Breast epithelium (tissue), 4 donors: ENCODE results near the gene NPB. TPM values are rescaled to one million over a fixed set of nuclear protein-coding genes. Genes with fewer than 3 reads are reported as not detected.

Experiments used
- DNase-seq, 2 donors: peaks; one replicate each; pipeline ENCODE4 v3.0.0-alpha.2; 2019; ENCODE audit warnings: low spot score in 2 of 2
- H3K27ac ChIP-seq, 2 donors: fragments of 200-600 bp; sonication (generic) in 1 of 2; one replicate each; pipeline ENCODE4 v1.5.1; 2016 to 2019; ENCODE audit warnings: mild to moderate bottlenecking in 1 of 2
- H3K27me3 ChIP-seq, 2 donors: fragments of 200-600 bp; sonication (generic) in 1 of 2; one replicate each; pipeline versions ENCODE4 v1.5.1 to v1.6.0; 2017 to 2019; ENCODE audit warnings: control low read depth in 1 of 2, mild to moderate bottlenecking in 1 of 2
- H3K36me3 ChIP-seq: fragments of 200-600 bp; one replicate; pipeline ENCODE4 v1.5.1; 2019
- H3K4me1 ChIP-seq, 2 donors: fragments of 200-600 bp; sonication (generic); one replicate each; pipeline ENCODE4 v1.5.1; 2016 to 2019; ENCODE audit warnings: control low read depth in 1 of 2
- H3K4me3 ChIP-seq, 3 donors: fragments of 200-600 bp; sonication (generic); 1 replicate in 2 of 3; 2 replicates in 1 of 3; pipeline ENCODE4 v1.5.1; 2016 to 2019; ENCODE audit warnings: mild to moderate bottlenecking in 3 of 3, moderate library complexity in 2 of 3
- H3K9me3 ChIP-seq, 2 donors: fragments of 200-600 bp; sonication (generic) in 1 of 2; one replicate each; pipeline ENCODE4 v1.5.1; 2016 to 2019; ENCODE audit warnings: control low read depth in 1 of 2
- CTCF ChIP-seq, 3 donors: fragments of 450-650 bp; IDR thresholded peaks; one replicate each; pipeline ENCODE4 v1.5.1; 2016 to 2017; ENCODE audit warnings: antibody characterized with exemption in 3 of 3, mild to moderate bottlenecking in 3 of 3, moderate library complexity in 3 of 3
- POLR2A ChIP-seq: fragments of 450-650 bp; IDR thresholded peaks from one replicate; pipeline ENCODE4 v1.6.1; 2016; ENCODE audit warnings: antibody characterized with exemption, mild to moderate bottlenecking, moderate library complexity
- POLR2AphosphoS5 ChIP-seq, 3 donors: sonication (generic); formaldehyde crosslinking; IDR thresholded peaks; one replicate each; pipeline ENCODE4 v1.6.1; 2017; ENCODE audit warnings: antibody characterized with exemption in 3 of 3
- intact Hi-C: fragments of 100-400 bp; cut with DNase I; formaldehyde crosslinking; loops from one replicate; pipeline ENCODE4 v1.15.1; 2023; ENCODE audit warnings: low total_unique reads
- total RNA-seq, 3 donors: library from RNA; depleted of rRNA; stranded (reverse); fragments of >200 nt; gene quantifications; one replicate each; pipeline ENCODE4 v1.1.0, GENCODE V29; 2016

Gene NPB
- total RNA-seq, 3 donors from 2014 or later, result 2.0 TPM; not detected in 2

DNA sequence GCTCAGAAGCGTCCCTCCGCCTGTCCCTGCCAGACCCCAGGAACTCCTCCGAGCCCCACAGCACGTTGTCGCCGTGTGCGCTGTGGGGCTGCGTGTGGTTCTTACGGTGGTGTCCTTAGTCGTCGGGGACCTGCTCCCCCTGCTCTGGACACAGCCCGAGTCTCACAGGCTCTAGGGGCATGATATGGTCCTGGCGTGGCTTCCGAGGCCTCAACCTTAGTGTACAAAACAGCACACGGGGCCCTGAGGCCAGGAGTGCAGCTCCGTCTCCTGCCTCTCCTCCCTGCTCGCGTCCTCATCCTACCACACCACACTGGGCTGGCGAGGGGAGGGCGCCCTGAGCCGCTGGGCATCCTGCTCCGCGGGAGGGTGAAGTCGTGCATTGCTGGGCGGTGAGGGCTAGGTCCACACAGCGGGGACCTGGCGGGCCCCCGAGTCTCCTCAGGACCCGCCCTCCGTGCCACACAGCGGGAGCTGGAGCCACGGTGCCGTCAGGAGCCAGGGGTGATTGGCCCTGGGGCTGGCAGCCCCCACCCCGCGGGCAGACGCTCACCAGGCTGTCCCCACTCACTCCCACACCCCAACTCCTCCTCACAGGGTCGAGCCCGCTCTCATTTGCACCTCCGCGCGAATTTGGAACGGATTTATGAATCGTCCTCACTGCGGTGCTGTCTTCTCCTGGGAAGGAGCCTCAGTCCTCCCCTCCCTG, 26.7 kb downstream of the NPB start:
- Histone ChIP-seq H3K27me3 (no peaks in the 10 kb centered on the region), H3K4me1 (peaks cover 9 to 11% of the 10 kb centered on the region in 2 donors), H3K27ac (peak overlapping the region; percentile 68 to 98), H3K9me3 (no peaks in the 10 kb centered on the region), H3K4me3 (peak overlapping the region; percentile 94 to 100 (median 98)), H3K36me3 (no peaks in the 10 kb centered on the region)
- no peak for DNase-seq
- intact Hi-C loops, result no loop called here
- TF ChIP-seq POLR2AphosphoS5 (IDR thresholded peaks at IDR 0.05), result no peak
- TF ChIP-seq POLR2A, result no peak
- no peak for TF ChIP-seq CTCF (IDR thresholded peaks at IDR 0.05)

DNA sequence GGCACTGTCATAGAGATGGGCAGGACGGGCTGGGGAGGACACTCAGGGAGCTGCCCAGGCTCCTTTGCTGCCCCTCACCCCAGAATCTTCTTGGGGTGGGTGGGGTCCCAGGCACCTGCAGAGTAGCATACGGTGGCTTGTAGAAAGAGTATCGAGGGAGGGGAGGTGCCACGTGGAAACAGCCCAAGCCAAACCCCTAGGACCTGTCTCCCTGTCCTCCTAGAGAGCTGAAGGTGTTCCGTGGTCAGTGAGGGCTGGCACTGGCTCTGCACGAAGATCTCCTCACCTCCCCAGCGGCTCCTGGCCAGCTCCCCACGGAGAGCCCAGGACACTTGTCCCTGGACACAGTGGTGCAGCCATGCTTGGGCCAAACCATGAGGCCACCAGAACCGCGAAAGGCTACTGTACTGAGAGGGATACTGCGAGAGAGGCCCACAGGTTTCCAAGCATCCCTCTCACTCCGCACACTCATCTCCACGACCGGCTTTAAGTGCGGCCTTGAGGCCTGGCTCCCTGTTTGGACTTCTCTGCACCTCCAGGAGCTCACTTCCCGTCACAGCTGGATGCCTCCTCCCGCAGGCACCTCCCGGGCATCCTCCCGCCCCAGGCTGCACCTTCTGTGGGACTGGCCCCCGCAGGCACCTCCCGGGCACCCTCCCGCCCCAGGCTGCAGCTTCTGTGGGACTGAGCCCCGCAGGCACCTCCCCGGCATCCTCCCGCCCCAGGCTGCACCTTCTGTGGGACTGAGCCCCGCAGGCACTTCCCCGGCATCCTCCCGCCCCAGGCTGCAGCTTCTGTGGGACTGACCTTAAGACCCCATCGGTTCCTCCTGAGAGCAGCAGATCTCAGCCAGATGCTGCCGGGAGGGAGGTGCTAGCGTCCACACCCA, 27.5 kb downstream of the NPB start:
- intact Hi-C loops, result no loop called here
- TF ChIP-seq CTCF (IDR thresholded peaks at IDR 0.05) (no peak), POLR2A (no peak), POLR2AphosphoS5 (IDR thresholded peaks at IDR 0.05) (no peak)
- Histone ChIP-seq H3K27me3 (no peaks in the 10 kb centered on the region), H3K27ac (no peak overlapping the region), H3K9me3 (no peaks in the 10 kb centered on the region), H3K36me3 (no peaks in the 10 kb centered on the region), H3K4me3 (no peak overlapping the region), H3K4me1 (peaks cover 6 to 11% of the 10 kb centered on the region in 2 donors)
- DNase-seq, result no peak

GRCh38 chr17:81930142-81931125, 28.4 kb downstream of the NPB start:
- Histone ChIP-seq H3K4me1 (peaks cover 6% of the 10 kb centered on the region in 2 donors), H3K27me3 (no peaks in the 10 kb centered on the region), H3K27ac (no peak overlapping the region), H3K4me3 (no peak overlapping the region), H3K36me3 (no peaks in the 10 kb centered on the region), H3K9me3 (no peaks in the 10 kb centered on the region)
- intact Hi-C loops, result no loop called here
- DNase-seq, result no peak
- no peak for TF ChIP-seq POLR2A
- TF ChIP-seq CTCF (IDR thresholded peaks at IDR 0.05), result no peak
- no peak for TF ChIP-seq POLR2AphosphoS5 (IDR thresholded peaks at IDR 0.05)

DNA sequence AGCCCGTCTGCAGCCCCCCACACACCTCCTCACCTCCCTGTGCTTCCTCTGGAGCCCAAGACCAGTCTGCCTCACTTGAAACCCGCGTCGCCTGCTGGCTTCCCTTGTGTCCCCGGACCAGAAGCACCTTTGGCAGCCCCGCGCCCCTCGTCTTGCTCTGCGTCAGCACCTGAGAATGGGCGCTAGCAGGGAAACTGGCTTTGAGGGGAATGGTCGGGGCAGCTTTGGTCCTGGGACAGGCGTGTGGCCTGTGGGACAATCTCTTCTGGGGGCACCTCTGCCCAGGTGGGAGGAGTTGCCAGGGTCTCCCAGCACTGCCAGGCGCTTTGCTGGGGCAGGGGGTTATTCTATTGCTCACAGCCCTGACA, 29.1 kb downstream of the NPB start:
- H3K27ac ChIP-seq, result no peak overlapping the region
- peaks cover 1 to 6% of the 10 kb centered on the region in 2 donors for H3K4me1 ChIP-seq
- H3K27me3 ChIP-seq, result no peaks in the 10 kb centered on the region
- no peaks in the 10 kb centered on the region for H3K36me3 ChIP-seq
- no peaks in the 10 kb centered on the region for H3K9me3 ChIP-seq
- intact Hi-C loops, result no loop called here
- H3K4me3 ChIP-seq, result no peak overlapping the region
- DNase-seq, result no peak
- TF ChIP-seq POLR2A (no peak), POLR2AphosphoS5 (IDR thresholded peaks at IDR 0.05) (no peak), CTCF (IDR thresholded peaks at IDR 0.05) (no peak)
